H9 (cell line): ENCODE measurements around the gene GRHPR. TPM values are rescaled to one million over a fixed set of nuclear protein-coding genes. Genes with fewer than 3 reads are reported as not detected.

Experiments
- DNase-seq: peaks from one replicate; pipeline ENCODE4 v3.0.0-alpha.2; 2017
- H2AFZ ChIP-seq: one replicate; pipeline ENCODE4 v1.6.1; 2013; ENCODE audit warnings: mild to moderate bottlenecking, low read length, control low read depth, moderate library complexity
- H2AK5ac ChIP-seq: 2 replicates; pipeline ENCODE4 v1.6.1; 2013; ENCODE audit warnings: low read length, control low read depth, mixed read lengths; ENCODE audit not compliant: insufficient read length
- H2BK120ac ChIP-seq: one replicate; pipeline ENCODE4 v1.6.1; 2013; ENCODE audit warnings: low read depth, mild to moderate bottlenecking, low read length, control low read depth, inconsistent platforms; ENCODE audit not compliant: poor library complexity, severe bottlenecking
- H2BK12ac ChIP-seq: 2 replicates; pipeline ENCODE4 v1.6.1; 2013; ENCODE audit warnings: low read length, control low read depth, mixed read lengths, low read depth; ENCODE audit not compliant: insufficient read length
- H2BK15ac ChIP-seq: 2 replicates; pipeline ENCODE4 v1.6.1; 2013; ENCODE audit warnings: low read depth, low read length, control low read depth
- H2BK20ac ChIP-seq: one replicate; pipeline ENCODE4 v1.6.1; 2013; ENCODE audit warnings: low read depth, mild to moderate bottlenecking, low read length, control low read depth, inconsistent platforms; ENCODE audit not compliant: poor library complexity, severe bottlenecking
- H2BK5ac ChIP-seq: 2 replicates; pipeline ENCODE4 v1.6.1; 2013; ENCODE audit warnings: low read length, control low read depth, mixed read lengths; ENCODE audit not compliant: insufficient read length
- H3K14ac ChIP-seq: 2 replicates; pipeline ENCODE4 v1.6.1; 2013; ENCODE audit warnings: low read length, control low read depth; ENCODE audit not compliant: insufficient read depth
- H3K18ac ChIP-seq: 2 replicates; pipeline ENCODE4 v1.6.1; 2013; ENCODE audit warnings: low read depth, mild to moderate bottlenecking, mixed read lengths, low read length, control low read depth; ENCODE audit not compliant: insufficient read length
- H3K23ac ChIP-seq: 2 replicates; pipeline ENCODE4 v1.6.1; 2013; ENCODE audit warnings: low read length, control low read depth, mixed read lengths, low read depth; ENCODE audit not compliant: insufficient read length
- H3K23me2 ChIP-seq: 2 replicates; pipeline ENCODE4 v1.6.1; 2013; ENCODE audit warnings: low read depth, mild to moderate bottlenecking, mixed read lengths, low read length, control low read depth; ENCODE audit not compliant: insufficient read length, poor library complexity, severe bottlenecking
- H3K27ac ChIP-seq: 2 replicates; pipeline ENCODE4 v1.5.1; 2013; ENCODE audit warnings: low read length, control low read depth, mixed read lengths, low read depth; ENCODE audit not compliant: insufficient read length
- H3K27me3 ChIP-seq: 2 replicates; pipeline ENCODE4 v1.6.1; 2013; ENCODE audit warnings: low read length, control low read depth, inconsistent platforms; ENCODE audit not compliant: insufficient read depth
- H3K4ac ChIP-seq: 2 replicates; pipeline ENCODE4 v1.6.1; 2013; ENCODE audit warnings: low read depth, mild to moderate bottlenecking, control low read depth, inconsistent platforms, low read length, moderate library complexity
- H3K4me1 ChIP-seq: 2 replicates; pipeline ENCODE4 v1.6.1; 2013; ENCODE audit warnings: low read length, control low read depth, inconsistent platforms; ENCODE audit not compliant: insufficient read depth
- H3K4me2 ChIP-seq: 2 replicates; pipeline ENCODE4 v1.6.1; 2013; ENCODE audit warnings: low read length, control low read depth, mixed read lengths; ENCODE audit not compliant: insufficient read length, insufficient read depth
- H3K56ac ChIP-seq: 2 replicates; pipeline ENCODE4 v1.6.1; 2013; ENCODE audit warnings: low read depth, mild to moderate bottlenecking, mixed read lengths, low read length, control low read depth; ENCODE audit not compliant: insufficient read length
- H3K79me1 ChIP-seq: 2 replicates; pipeline ENCODE4 v1.6.1; 2013; ENCODE audit warnings: low read depth, mild to moderate bottlenecking, moderate library complexity, low read length, control low read depth, inconsistent platforms; ENCODE audit not compliant: insufficient read depth, poor library complexity, severe bottlenecking
- H3K79me2 ChIP-seq: 2 replicates; pipeline ENCODE4 v1.6.1; 2013; ENCODE audit warnings: low read length, control low read depth, inconsistent platforms; ENCODE audit not compliant: insufficient read depth
- H3K9ac ChIP-seq: 2 replicates; pipeline ENCODE4 v1.6.1; 2013; ENCODE audit warnings: low read length, control low read depth, mixed read lengths; ENCODE audit not compliant: insufficient read length; ENCODE audit errors: extremely low read depth
- H3K9me3 ChIP-seq: one replicate; pipeline ENCODE4 v1.6.1; 2013; ENCODE audit warnings: low read depth, low read length, inconsistent platforms; ENCODE audit not compliant: control insufficient read depth
- H3T11ph ChIP-seq: one replicate; pipeline ENCODE4 v1.6.1; 2013; ENCODE audit warnings: mild to moderate bottlenecking, low read length, control low read depth, inconsistent platforms
- H4K20me1 ChIP-seq: one replicate; pipeline ENCODE4 v1.6.1; 2013; ENCODE audit not compliant: control insufficient read depth, insufficient read length, insufficient read depth
- H4K5ac ChIP-seq: 2 replicates; pipeline ENCODE4 v1.6.1; 2013; ENCODE audit warnings: low read depth, mild to moderate bottlenecking, mixed read lengths, low read length, control low read depth; ENCODE audit not compliant: insufficient read length
- H4K8ac ChIP-seq: replicated peaks from 2 replicates; pipeline ENCODE4 v1.6.1; 2013; ENCODE audit warnings: low read length, control low read depth, mixed read lengths, low read depth; ENCODE audit not compliant: insufficient read length
- H4K91ac ChIP-seq: 2 replicates; pipeline ENCODE4 v1.6.1; 2013; ENCODE audit warnings: low read depth, mild to moderate bottlenecking, moderate library complexity, mixed read lengths, low read length, control low read depth; ENCODE audit not compliant: insufficient read length
- H3K27ac Mint-ChIP-seq, 3 experiments: 2 replicates in 2 of 3; 3 replicates in 1 of 3; pipeline ENCODE4 v1.8.0; 2020 to 2021; ENCODE audit warnings: mixed read lengths in 3 of 3, mild to moderate bottlenecking in 1 of 3, moderate library complexity in 1 of 3
- H3K27me3 Mint-ChIP-seq: 2 replicates; pipeline ENCODE4 v1.8.0; 2021; ENCODE audit warnings: low read depth, mild to moderate bottlenecking, moderate library complexity, mixed read lengths
- H3K36me3 Mint-ChIP-seq, 3 experiments: 2 replicates in 2 of 3; 3 replicates in 1 of 3; pipeline ENCODE4 v1.8.0; 2020 to 2021; ENCODE audit warnings: low read depth in 3 of 3, mixed read lengths in 3 of 3; ENCODE audit not compliant: insufficient read depth in 1 of 3
- H3K4me1 Mint-ChIP-seq, 2 experiments: 2 replicates each; pipeline ENCODE4 v1.8.0; 2020; ENCODE audit warnings: mixed read lengths in 2 of 2
- H3K4me3 Mint-ChIP-seq, 2 experiments: 2 replicates in 1 of 2; 3 replicates in 1 of 2; pipeline ENCODE4 v1.8.0; 2020 to 2021; ENCODE audit warnings: mild to moderate bottlenecking in 2 of 2, mixed read lengths in 2 of 2, moderate library complexity in 1 of 2
- H3K9me3 Mint-ChIP-seq, 2 experiments: 2 replicates in 1 of 2; 3 replicates in 1 of 2; pipeline ENCODE4 v1.8.0; 2020; ENCODE audit warnings: mild to moderate bottlenecking in 2 of 2, mixed read lengths in 2 of 2, moderate library complexity in 1 of 2
- WGBS: extraction: QIAGEN DNeasy Blood & Tissue Kit; methylation state at CpG from one replicate; pipeline ENCODE4 v1.1.7; 2013; ENCODE audit warnings: missing lambda C conversion rate, low lambda C conversion rate, mixed read lengths; ENCODE audit not compliant: insufficient read length; ENCODE audit errors: extremely low coverage; 5-methylcytosine and 5-hydroxymethylcytosine counted together
- total RNA-seq: library from RNA; stranded (reverse); gene quantifications from 2 replicates; pipeline ENCODE4 v1.2.1, GENCODE V29; 2021
- TF ChIP-seq, protein P1 (sequence below): fragments of 200-600 bp; sonication (generic); conservative IDR thresholded peaks from 3 replicates; pipeline ENCODE4 v1.8.0; 2021; ENCODE audit warnings: antibody characterized with exemption, mild to moderate bottlenecking

The GRHPR gene
- total RNA-seq, 1 experiment from 2014 or later: 97.9 TPM

GRCh38 chr9:37432020-37432419 lies 9.5 kb downstream of the GRHPR start:
- Histone ChIP-seq H3K56ac (no peak overlapping the region), H2BK120ac (no peak overlapping the region), H2AK5ac (no peak overlapping the region), H2BK15ac (no peak overlapping the region), H3K79me1 (no peaks in the 10 kb centered on the region), H2BK12ac (no peak overlapping the region), H3K4me1 (peaks cover 2% of the 10 kb centered on the region; the same call in 1 of the 2 replicates), H4K5ac (no peak overlapping the region), H4K20me1 (no peaks in the 10 kb centered on the region), H2BK5ac (no peak overlapping the region), H3K27ac (no peak overlapping the region), H4K8ac (no peak overlapping the region), H3K79me2 (no peaks in the 10 kb centered on the region), H3K27me3 (no peaks in the 10 kb centered on the region), H3K14ac (no peak overlapping the region), H3K4ac (no peak overlapping the region), H2AFZ (no peak overlapping the region), H3T11ph (no peak overlapping the region), H3K23ac (no peak overlapping the region), H3K4me2 (no peak overlapping the region), H4K91ac (no peak overlapping the region), H3K9ac (no peak overlapping the region), H3K23me2 (no peaks in the 10 kb centered on the region), H3K18ac (no peak overlapping the region), H2BK20ac (no peak overlapping the region), H3K9me3 (no peaks in the 10 kb centered on the region)
- DNase-seq: no peak
- peaks cover 1% of the 10 kb centered on the region; the same call in 1 of the 2 replicates for H3K27me3 Mint-ChIP-seq
- WGBS: no CpG with 5 or more reads among the region's 6 CpGs
- TF ChIP-seq, protein P1, sequence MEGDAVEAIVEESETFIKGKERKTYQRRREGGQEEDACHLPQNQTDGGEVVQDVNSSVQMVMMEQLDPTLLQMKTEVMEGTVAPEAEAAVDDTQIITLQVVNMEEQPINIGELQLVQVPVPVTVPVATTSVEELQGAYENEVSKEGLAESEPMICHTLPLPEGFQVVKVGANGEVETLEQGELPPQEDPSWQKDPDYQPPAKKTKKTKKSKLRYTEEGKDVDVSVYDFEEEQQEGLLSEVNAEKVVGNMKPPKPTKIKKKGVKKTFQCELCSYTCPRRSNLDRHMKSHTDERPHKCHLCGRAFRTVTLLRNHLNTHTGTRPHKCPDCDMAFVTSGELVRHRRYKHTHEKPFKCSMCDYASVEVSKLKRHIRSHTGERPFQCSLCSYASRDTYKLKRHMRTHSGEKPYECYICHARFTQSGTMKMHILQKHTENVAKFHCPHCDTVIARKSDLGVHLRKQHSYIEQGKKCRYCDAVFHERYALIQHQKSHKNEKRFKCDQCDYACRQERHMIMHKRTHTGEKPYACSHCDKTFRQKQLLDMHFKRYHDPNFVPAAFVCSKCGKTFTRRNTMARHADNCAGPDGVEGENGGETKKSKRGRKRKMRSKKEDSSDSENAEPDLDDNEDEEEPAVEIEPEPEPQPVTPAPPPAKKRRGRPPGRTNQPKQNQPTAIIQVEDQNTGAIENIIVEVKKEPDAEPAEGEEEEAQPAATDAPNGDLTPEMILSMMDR: no peak
- no peaks in the 10 kb centered on the region for H3K9me3 Mint-ChIP-seq
- no peak overlapping the region for H3K4me3 Mint-ChIP-seq
- H3K27ac Mint-ChIP-seq: peak overlapping the region in 2 of 3 experiments; percentile 44 to 69; a peak in 5 of 7 replicates
- peaks cover 32 to 84% (median 61%) of the 10 kb centered on the region in 3 experiments; a peak in 6 of 7 replicates for H3K36me3 Mint-ChIP-seq
- peaks cover 25 to 37% of the 10 kb centered on the region in 2 experiments for H3K4me1 Mint-ChIP-seq
